Measurements from ENCODE around the gene NSG1.

DNA sequence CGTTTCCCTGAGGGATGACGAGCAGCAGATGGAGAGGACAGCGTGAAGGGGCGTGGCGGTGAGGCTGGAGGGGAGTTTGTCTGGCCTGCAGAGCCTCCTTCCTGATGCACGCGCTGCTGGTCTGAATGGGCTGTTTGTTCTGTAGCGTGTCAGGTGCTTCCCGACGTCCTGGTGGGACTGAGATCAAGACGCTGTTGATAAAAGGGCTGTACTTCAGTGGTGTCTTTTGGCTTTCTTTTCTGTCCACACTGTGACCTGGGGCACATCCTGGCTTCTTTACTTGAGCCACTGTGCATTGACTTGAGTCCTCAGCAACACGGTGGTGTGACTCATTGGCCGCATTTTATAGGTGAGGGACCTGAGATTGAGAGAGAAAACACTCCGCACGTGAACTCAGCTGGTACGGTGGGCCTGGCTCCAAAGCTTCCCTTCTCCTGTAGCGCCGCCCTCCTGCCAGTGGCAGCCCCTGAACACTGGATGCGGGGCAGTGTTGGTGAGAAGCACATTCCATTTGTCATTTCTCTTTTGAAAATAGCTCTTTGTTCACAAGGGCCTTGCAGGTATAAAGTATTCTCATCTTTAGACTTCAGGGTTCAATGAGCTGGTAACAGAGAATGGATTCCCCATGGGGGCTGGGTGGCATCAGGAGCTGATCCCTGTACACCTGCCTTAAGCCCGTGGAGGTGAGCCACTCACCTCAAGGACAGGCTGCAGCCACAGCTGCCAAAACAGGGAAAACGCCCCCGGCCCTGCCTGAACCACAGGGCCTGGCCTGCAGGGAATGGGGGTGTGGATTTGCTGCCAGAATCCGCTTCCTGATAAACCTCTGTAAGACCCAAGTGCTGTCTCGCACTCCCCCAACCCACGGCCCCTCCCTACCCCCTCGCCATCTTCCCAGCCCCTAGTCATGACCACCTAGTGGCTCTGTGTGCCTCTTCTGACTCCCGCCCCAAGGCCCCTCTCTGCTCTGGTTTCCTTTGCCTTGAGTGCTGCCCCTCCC lies 29.2 kb downstream of the NSG1 start:
- no peak for TF ChIP-seq EZH2 (IDR thresholded peaks at IDR 0.05)
- TF ChIP-seq CTCF (IDR thresholded peaks at IDR 0.05) = no peak
